H9 (cell line): ENCODE data around the gene DYNLRB1. TPM values are rescaled to one million over a fixed set of nuclear protein-coding genes. Genes with fewer than 3 reads are reported as not detected.
"Not testable (repeated sequence)": the region's sequence is repeated elsewhere in the genome, so short reads cannot be mapped to it uniquely, and the experiment has no call there.

Experiments used
- DNase-seq: peaks from one replicate; pipeline ENCODE4 v3.0.0-alpha.2; 2017
- H2AFZ ChIP-seq: one replicate; pipeline ENCODE4 v1.6.1; 2013; ENCODE audit warnings: mild to moderate bottlenecking, low read length, control low read depth, moderate library complexity
- H2AK5ac ChIP-seq: 2 replicates; pipeline ENCODE4 v1.6.1; 2013; ENCODE audit warnings: low read length, control low read depth, mixed read lengths; ENCODE audit not compliant: insufficient read length
- H2BK120ac ChIP-seq: one replicate; pipeline ENCODE4 v1.6.1; 2013; ENCODE audit warnings: low read depth, mild to moderate bottlenecking, low read length, control low read depth, inconsistent platforms; ENCODE audit not compliant: poor library complexity, severe bottlenecking
- H2BK12ac ChIP-seq: 2 replicates; pipeline ENCODE4 v1.6.1; 2013; ENCODE audit warnings: low read length, control low read depth, mixed read lengths, low read depth; ENCODE audit not compliant: insufficient read length
- H2BK15ac ChIP-seq: 2 replicates; pipeline ENCODE4 v1.6.1; 2013; ENCODE audit warnings: low read depth, low read length, control low read depth
- H2BK20ac ChIP-seq: one replicate; pipeline ENCODE4 v1.6.1; 2013; ENCODE audit warnings: low read depth, mild to moderate bottlenecking, low read length, control low read depth, inconsistent platforms; ENCODE audit not compliant: poor library complexity, severe bottlenecking
- H2BK5ac ChIP-seq: 2 replicates; pipeline ENCODE4 v1.6.1; 2013; ENCODE audit warnings: low read length, control low read depth, mixed read lengths; ENCODE audit not compliant: insufficient read length
- H3K14ac ChIP-seq: 2 replicates; pipeline ENCODE4 v1.6.1; 2013; ENCODE audit warnings: low read length, control low read depth; ENCODE audit not compliant: insufficient read depth
- H3K18ac ChIP-seq: 2 replicates; pipeline ENCODE4 v1.6.1; 2013; ENCODE audit warnings: low read depth, mild to moderate bottlenecking, mixed read lengths, low read length, control low read depth; ENCODE audit not compliant: insufficient read length
- H3K23ac ChIP-seq: 2 replicates; pipeline ENCODE4 v1.6.1; 2013; ENCODE audit warnings: low read length, control low read depth, mixed read lengths, low read depth; ENCODE audit not compliant: insufficient read length
- H3K23me2 ChIP-seq: 2 replicates; pipeline ENCODE4 v1.6.1; 2013; ENCODE audit warnings: low read depth, mild to moderate bottlenecking, mixed read lengths, low read length, control low read depth; ENCODE audit not compliant: insufficient read length, poor library complexity, severe bottlenecking
- H3K27ac ChIP-seq: 2 replicates; pipeline ENCODE4 v1.5.1; 2013; ENCODE audit warnings: low read length, control low read depth, mixed read lengths, low read depth; ENCODE audit not compliant: insufficient read length
- H3K27me3 ChIP-seq: 2 replicates; pipeline ENCODE4 v1.6.1; 2013; ENCODE audit warnings: low read length, control low read depth, inconsistent platforms; ENCODE audit not compliant: insufficient read depth
- H3K4ac ChIP-seq: 2 replicates; pipeline ENCODE4 v1.6.1; 2013; ENCODE audit warnings: low read depth, mild to moderate bottlenecking, control low read depth, inconsistent platforms, low read length, moderate library complexity
- H3K4me1 ChIP-seq: 2 replicates; pipeline ENCODE4 v1.6.1; 2013; ENCODE audit warnings: low read length, control low read depth, inconsistent platforms; ENCODE audit not compliant: insufficient read depth
- H3K4me2 ChIP-seq: 2 replicates; pipeline ENCODE4 v1.6.1; 2013; ENCODE audit warnings: low read length, control low read depth, mixed read lengths; ENCODE audit not compliant: insufficient read length, insufficient read depth
- H3K56ac ChIP-seq: 2 replicates; pipeline ENCODE4 v1.6.1; 2013; ENCODE audit warnings: low read depth, mild to moderate bottlenecking, mixed read lengths, low read length, control low read depth; ENCODE audit not compliant: insufficient read length
- H3K79me1 ChIP-seq: 2 replicates; pipeline ENCODE4 v1.6.1; 2013; ENCODE audit warnings: low read depth, mild to moderate bottlenecking, moderate library complexity, low read length, control low read depth, inconsistent platforms; ENCODE audit not compliant: insufficient read depth, poor library complexity, severe bottlenecking
- H3K79me2 ChIP-seq: 2 replicates; pipeline ENCODE4 v1.6.1; 2013; ENCODE audit warnings: low read length, control low read depth, inconsistent platforms; ENCODE audit not compliant: insufficient read depth
- H3K9ac ChIP-seq: 2 replicates; pipeline ENCODE4 v1.6.1; 2013; ENCODE audit warnings: low read length, control low read depth, mixed read lengths; ENCODE audit not compliant: insufficient read length; ENCODE audit errors: extremely low read depth
- H3K9me3 ChIP-seq: one replicate; pipeline ENCODE4 v1.6.1; 2013; ENCODE audit warnings: low read depth, low read length, inconsistent platforms; ENCODE audit not compliant: control insufficient read depth
- H3T11ph ChIP-seq: one replicate; pipeline ENCODE4 v1.6.1; 2013; ENCODE audit warnings: mild to moderate bottlenecking, low read length, control low read depth, inconsistent platforms
- H4K20me1 ChIP-seq: one replicate; pipeline ENCODE4 v1.6.1; 2013; ENCODE audit not compliant: control insufficient read depth, insufficient read length, insufficient read depth
- H4K5ac ChIP-seq: 2 replicates; pipeline ENCODE4 v1.6.1; 2013; ENCODE audit warnings: low read depth, mild to moderate bottlenecking, mixed read lengths, low read length, control low read depth; ENCODE audit not compliant: insufficient read length
- H4K8ac ChIP-seq: replicated peaks from 2 replicates; pipeline ENCODE4 v1.6.1; 2013; ENCODE audit warnings: low read length, control low read depth, mixed read lengths, low read depth; ENCODE audit not compliant: insufficient read length
- H4K91ac ChIP-seq: 2 replicates; pipeline ENCODE4 v1.6.1; 2013; ENCODE audit warnings: low read depth, mild to moderate bottlenecking, moderate library complexity, mixed read lengths, low read length, control low read depth; ENCODE audit not compliant: insufficient read length
- H3K27ac Mint-ChIP-seq, 3 experiments: 2 replicates in 2 of 3; 3 replicates in 1 of 3; pipeline ENCODE4 v1.8.0; 2020 to 2021; ENCODE audit warnings: mixed read lengths in 3 of 3, mild to moderate bottlenecking in 1 of 3, moderate library complexity in 1 of 3
- H3K27me3 Mint-ChIP-seq: 2 replicates; pipeline ENCODE4 v1.8.0; 2021; ENCODE audit warnings: low read depth, mild to moderate bottlenecking, moderate library complexity, mixed read lengths
- H3K36me3 Mint-ChIP-seq, 3 experiments: 2 replicates in 2 of 3; 3 replicates in 1 of 3; pipeline ENCODE4 v1.8.0; 2020 to 2021; ENCODE audit warnings: low read depth in 3 of 3, mixed read lengths in 3 of 3; ENCODE audit not compliant: insufficient read depth in 1 of 3
- H3K4me1 Mint-ChIP-seq, 2 experiments: 2 replicates each; pipeline ENCODE4 v1.8.0; 2020; ENCODE audit warnings: mixed read lengths in 2 of 2
- H3K4me3 Mint-ChIP-seq, 2 experiments: 2 replicates in 1 of 2; 3 replicates in 1 of 2; pipeline ENCODE4 v1.8.0; 2020 to 2021; ENCODE audit warnings: mild to moderate bottlenecking in 2 of 2, mixed read lengths in 2 of 2, moderate library complexity in 1 of 2
- H3K9me3 Mint-ChIP-seq, 2 experiments: 2 replicates in 1 of 2; 3 replicates in 1 of 2; pipeline ENCODE4 v1.8.0; 2020; ENCODE audit warnings: mild to moderate bottlenecking in 2 of 2, mixed read lengths in 2 of 2, moderate library complexity in 1 of 2
- WGBS: extraction: QIAGEN DNeasy Blood & Tissue Kit; methylation state at CpG from one replicate; pipeline ENCODE4 v1.1.7; 2013; ENCODE audit warnings: missing lambda C conversion rate, low lambda C conversion rate, mixed read lengths; ENCODE audit not compliant: insufficient read length; ENCODE audit errors: extremely low coverage; 5-methylcytosine and 5-hydroxymethylcytosine counted together
- total RNA-seq: library from RNA; stranded (reverse); gene quantifications from 2 replicates; pipeline ENCODE4 v1.2.1, GENCODE V29; 2021

DYNLRB1 gene
- total RNA-seq, 1 experiment from 2014 or later: 200 TPM

GRCh38 chr20:34519841-34520240 lies 3.6 kb downstream of the DYNLRB1 start:
- peaks cover 18 to 28% of the 10 kb centered on the region in 2 experiments for H3K4me1 Mint-ChIP-seq
- WGBS: 100% methylated on average over 1 of the region's 10 CpGs

More at GRCh38 chr20:34519841-34520240, 3.6 kb downstream of the DYNLRB1 start:
- not testable (repeated sequence) for H4K8ac ChIP-seq, H3K9me3 ChIP-seq, H4K91ac ChIP-seq, H3K4me1 ChIP-seq, H3K79me1 ChIP-seq, H3K27ac ChIP-seq, H3K4me3 Mint-ChIP-seq, H3K9ac ChIP-seq, H3K56ac ChIP-seq, H2BK12ac ChIP-seq, H2AK5ac ChIP-seq, H4K5ac ChIP-seq, H3K4me2 ChIP-seq, H3K23me2 ChIP-seq, H3K14ac ChIP-seq, H3K9me3 Mint-ChIP-seq, H2BK20ac ChIP-seq, H3K23ac ChIP-seq, H3K4ac ChIP-seq, H3K27me3 ChIP-seq, H2BK5ac ChIP-seq, H3K27ac Mint-ChIP-seq, H3K79me2 ChIP-seq, H3T11ph ChIP-seq, H3K18ac ChIP-seq, H2BK15ac ChIP-seq, H3K27me3 Mint-ChIP-seq, H4K20me1 ChIP-seq, H2AFZ ChIP-seq, DNase-seq, H2BK120ac ChIP-seq
- peaks cover 0 to 39% (median 9%) of the 10 kb centered on the region in 3 experiments; a peak in 4 of 7 replicates for H3K36me3 Mint-ChIP-seq
